Body of pancreas (tissue), 4 donors: Measurements from ENCODE around the gene C7orf25.

Experiments
- POLR2A ChIP-seq, 3 donors: fragments of 450-650 bp; IDR thresholded peaks; one replicate each; pipeline ENCODE4 v1.6.1; 2016; ENCODE audit warnings: antibody characterized with exemption in 3 of 3, mild to moderate bottlenecking in 2 of 3
- TF ChIP-seq, protein P1 (sequence below), 7 experiments: fragments of 450-650 bp in 4 of 7; fragments of 200-600 bp in 3 of 7; sonication (generic) in 3 of 7; IDR thresholded peaks; one replicate each; pipeline ENCODE4 v1.5.1; 2016 to 2019; ENCODE audit warnings: antibody characterized with exemption in 7 of 7

DNA sequence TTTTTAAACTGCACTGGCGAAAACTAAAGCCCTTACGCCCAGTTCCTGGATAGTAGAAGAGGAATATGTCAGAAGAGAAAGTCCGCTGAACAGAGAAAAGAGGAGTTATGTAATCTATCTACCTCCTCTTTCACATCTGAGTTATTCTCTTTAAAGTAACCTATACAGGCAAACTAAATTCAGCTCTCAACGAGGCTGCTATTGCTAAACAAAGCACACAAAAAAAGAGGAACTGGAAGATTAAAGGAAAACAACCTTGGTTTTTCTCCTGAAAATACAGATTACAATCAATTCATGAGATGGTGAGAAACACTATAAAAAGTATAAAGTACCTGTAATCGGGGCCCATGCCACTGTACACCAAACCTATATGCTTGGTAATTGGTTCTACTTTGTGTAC is 14.3 kb upstream of the C7orf25 start:
- no peak for TF ChIP-seq POLR2A (IDR thresholded peaks at IDR 0.05)
- TF ChIP-seq, protein P1, sequence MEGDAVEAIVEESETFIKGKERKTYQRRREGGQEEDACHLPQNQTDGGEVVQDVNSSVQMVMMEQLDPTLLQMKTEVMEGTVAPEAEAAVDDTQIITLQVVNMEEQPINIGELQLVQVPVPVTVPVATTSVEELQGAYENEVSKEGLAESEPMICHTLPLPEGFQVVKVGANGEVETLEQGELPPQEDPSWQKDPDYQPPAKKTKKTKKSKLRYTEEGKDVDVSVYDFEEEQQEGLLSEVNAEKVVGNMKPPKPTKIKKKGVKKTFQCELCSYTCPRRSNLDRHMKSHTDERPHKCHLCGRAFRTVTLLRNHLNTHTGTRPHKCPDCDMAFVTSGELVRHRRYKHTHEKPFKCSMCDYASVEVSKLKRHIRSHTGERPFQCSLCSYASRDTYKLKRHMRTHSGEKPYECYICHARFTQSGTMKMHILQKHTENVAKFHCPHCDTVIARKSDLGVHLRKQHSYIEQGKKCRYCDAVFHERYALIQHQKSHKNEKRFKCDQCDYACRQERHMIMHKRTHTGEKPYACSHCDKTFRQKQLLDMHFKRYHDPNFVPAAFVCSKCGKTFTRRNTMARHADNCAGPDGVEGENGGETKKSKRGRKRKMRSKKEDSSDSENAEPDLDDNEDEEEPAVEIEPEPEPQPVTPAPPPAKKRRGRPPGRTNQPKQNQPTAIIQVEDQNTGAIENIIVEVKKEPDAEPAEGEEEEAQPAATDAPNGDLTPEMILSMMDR (IDR thresholded peaks at IDR 0.05) = no peak
